ENCODE results near the gene RSU1. TPM values are rescaled to one million over a fixed set of nuclear protein-coding genes. Genes with fewer than 3 reads are reported as not detected.

RSU1 gene
- polyA plus RNA-seq, 1 donor (not counting 4 experiments of a cell fraction or from before 2014, with no cell fraction given): 125 TPM

DNA sequence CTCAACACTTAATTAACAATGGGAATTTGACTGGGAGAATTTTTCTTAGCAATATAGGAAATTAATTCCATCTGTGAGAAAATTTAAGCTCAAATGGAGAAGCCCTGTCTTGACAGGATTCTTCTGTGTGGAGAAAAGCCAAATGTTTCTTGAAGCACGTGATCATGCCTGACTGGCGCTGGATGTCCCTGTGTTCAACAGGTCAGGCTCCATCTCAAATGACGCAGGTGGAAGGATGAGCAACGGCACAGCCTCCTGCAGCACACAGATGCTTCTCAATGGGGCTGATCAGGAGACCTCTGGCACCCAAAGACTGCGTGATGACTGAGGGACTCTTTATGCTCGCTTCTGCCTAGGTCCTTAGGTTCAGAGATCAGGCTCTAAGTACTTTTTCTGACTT lies 143.8 kb downstream of the RSU1 start:
- H3K4me1 ChIP-seq (ENCODE audit: control insufficient read depth, extremely low read depth, insufficient read depth, low read length): no peaks in the 10 kb centered on the region
- H3K79me2 ChIP-seq (ENCODE audit: control insufficient read depth, insufficient read depth, low read length): no peaks in the 10 kb centered on the region
- no peaks in the 10 kb centered on the region for H3K27me3 ChIP-seq (ENCODE audit: control insufficient read depth, extremely low read depth, insufficient read depth, low read length)
- no peak for FAIRE-seq
- no peak overlapping the region for H3K4me2 ChIP-seq (ENCODE audit: control insufficient read depth, extremely low read depth, insufficient read depth, low read depth, low read length)
- no peak overlapping the region for H2AFZ ChIP-seq (ENCODE audit: control insufficient read depth, low read length)
- no peak overlapping the region for H3K4me3 ChIP-seq (ENCODE audit: control insufficient read depth in 2 of 3, extremely low read depth in 1 of 3, insufficient read depth in 2 of 3, low read depth in 1 of 3, low read length in 3 of 3)
- H4K20me1 ChIP-seq (ENCODE audit: control insufficient read depth, extremely low read depth, insufficient read depth, low read length): no peaks in the 10 kb centered on the region
- H3K9me3 ChIP-seq (ENCODE audit: control insufficient read depth, low read depth, low read length): no peaks in the 10 kb centered on the region
- H3K9me1 ChIP-seq (ENCODE audit: control insufficient read depth, extremely low read depth, insufficient read depth, low read length): no peaks in the 10 kb centered on the region
- dilution Hi-C loops (cut with MboI; ENCODE audit: extremely low pct_ligation_motif_present, low sequenced_read_pairs): no loop called here
- H3K9ac ChIP-seq (ENCODE audit: control insufficient read depth, extremely low read depth, insufficient read depth, low read length): no peak overlapping the region
- DNase-seq (ENCODE audit: low read depth, low spot score): no peak
- H3K27ac ChIP-seq (ENCODE audit: control insufficient read depth, insufficient read depth, low read length): no peak overlapping the region
- no peaks in the 10 kb centered on the region for H3K36me3 ChIP-seq (ENCODE audit: control insufficient read depth in 2 of 2, extremely low read depth in 1 of 2, insufficient read depth in 2 of 2, low read length in 2 of 2)
- TF ChIP-seq, protein P1, sequence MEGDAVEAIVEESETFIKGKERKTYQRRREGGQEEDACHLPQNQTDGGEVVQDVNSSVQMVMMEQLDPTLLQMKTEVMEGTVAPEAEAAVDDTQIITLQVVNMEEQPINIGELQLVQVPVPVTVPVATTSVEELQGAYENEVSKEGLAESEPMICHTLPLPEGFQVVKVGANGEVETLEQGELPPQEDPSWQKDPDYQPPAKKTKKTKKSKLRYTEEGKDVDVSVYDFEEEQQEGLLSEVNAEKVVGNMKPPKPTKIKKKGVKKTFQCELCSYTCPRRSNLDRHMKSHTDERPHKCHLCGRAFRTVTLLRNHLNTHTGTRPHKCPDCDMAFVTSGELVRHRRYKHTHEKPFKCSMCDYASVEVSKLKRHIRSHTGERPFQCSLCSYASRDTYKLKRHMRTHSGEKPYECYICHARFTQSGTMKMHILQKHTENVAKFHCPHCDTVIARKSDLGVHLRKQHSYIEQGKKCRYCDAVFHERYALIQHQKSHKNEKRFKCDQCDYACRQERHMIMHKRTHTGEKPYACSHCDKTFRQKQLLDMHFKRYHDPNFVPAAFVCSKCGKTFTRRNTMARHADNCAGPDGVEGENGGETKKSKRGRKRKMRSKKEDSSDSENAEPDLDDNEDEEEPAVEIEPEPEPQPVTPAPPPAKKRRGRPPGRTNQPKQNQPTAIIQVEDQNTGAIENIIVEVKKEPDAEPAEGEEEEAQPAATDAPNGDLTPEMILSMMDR (optimal IDR thresholded peaks at IDR 0.05 in 1 of 3, IDR thresholded peaks at IDR 0.05 in 1 of 3, conservative IDR thresholded peaks at IDR 0.05 in 1 of 3; ENCODE audit: extremely low read depth in 1 of 3, insufficient read depth in 2 of 3, low read length in 3 of 3): no peak
- no peak for TF ChIP-seq EZH2 (IDR thresholded peaks at IDR 0.05; ENCODE audit: low read length)

- no peak for FAIRE-seq
- no peak for DNase-seq (ENCODE audit: low read depth, low spot score)
- Histone ChIP-seq H3K9me3 (ENCODE audit: control insufficient read depth, low read depth, low read length) (no peaks in the 10 kb centered on the region), H3K27me3 (ENCODE audit: control insufficient read depth, extremely low read depth, insufficient read depth, low read length) (no peaks in the 10 kb centered on the region), H3K4me1 (ENCODE audit: control insufficient read depth, extremely low read depth, insufficient read depth, low read length) (no peaks in the 10 kb centered on the region), H2AFZ (ENCODE audit: control insufficient read depth, low read length) (no peak overlapping the region), H3K36me3 (ENCODE audit: control insufficient read depth in 2 of 2, extremely low read depth in 1 of 2, insufficient read depth in 2 of 2, low read length in 2 of 2) (no peaks in the 10 kb centered on the region), H4K20me1 (ENCODE audit: control insufficient read depth, extremely low read depth, insufficient read depth, low read length) (no peaks in the 10 kb centered on the region), H3K9me1 (ENCODE audit: control insufficient read depth, extremely low read depth, insufficient read depth, low read length) (no peaks in the 10 kb centered on the region), H3K27ac (ENCODE audit: control insufficient read depth, insufficient read depth, low read length) (no peak overlapping the region), H3K79me2 (ENCODE audit: control insufficient read depth, insufficient read depth, low read length) (no peaks in the 10 kb centered on the region), H3K4me2 (ENCODE audit: control insufficient read depth, extremely low read depth, insufficient read depth, low read depth, low read length) (no peak overlapping the region), H3K4me3 (ENCODE audit: control insufficient read depth in 2 of 3, extremely low read depth in 1 of 3, insufficient read depth in 2 of 3, low read depth in 1 of 3, low read length in 3 of 3) (no peak overlapping the region), H3K9ac (ENCODE audit: control insufficient read depth, extremely low read depth, insufficient read depth, low read length) (no peak overlapping the region)
- dilution Hi-C loops (cut with MboI; ENCODE audit: extremely low pct_ligation_motif_present, low sequenced_read_pairs): no loop called here
- no peak for TF ChIP-seq EZH2 (IDR thresholded peaks at IDR 0.05; ENCODE audit: low read length)
- TF ChIP-seq, protein P1 (optimal IDR thresholded peaks at IDR 0.05 in 1 of 3, IDR thresholded peaks at IDR 0.05 in 1 of 3, conservative IDR thresholded peaks at IDR 0.05 in 1 of 3; ENCODE audit: extremely low read depth in 1 of 3, insufficient read depth in 2 of 3, low read length in 3 of 3): no peak
Observed at GRCh38 chr10:16663444-16663843, 153.8 kb downstream of the RSU1 start.
